ENCODE data around the gene MLLT6. TPM values are rescaled to one million over a fixed set of nuclear protein-coding genes. Genes with fewer than 3 reads are reported as not detected.

The MLLT6 gene
- total RNA-seq, 1 donor from 2014 or later: 42.2 TPM

- DNase-seq: peak; percentile 88
Observed at GRCh38 chr17:38674749-38675615, 30.1 kb upstream of the MLLT6 start, which contains the start of gene EPOP. Gene EPOP, minus strand, starts transcription at chr17:38674957. Its CDS starts 462 bp downstream, at chr17:38674495.

- DNase-seq: peak; percentile 93
Observed at GRCh38 chr17:38676706-38677504, 28.2 kb upstream of the MLLT6 start.

GRCh38 chr17:38677819-38678218 lies 27.3 kb upstream of the MLLT6 start:
- DNase-seq: no peak

GRCh38 chr17:38681096-38681495 lies 24.0 kb upstream of the MLLT6 start:
- no peak for DNase-seq

GRCh38 chr17:38685491-38685890 lies 19.6 kb upstream of the MLLT6 start:
- DNase-seq: no peak

GRCh38 chr17:38687286-38687685 lies 17.8 kb upstream of the MLLT6 start:
- no peak for DNase-seq

- DNase-seq: no peak
Observed at GRCh38 chr17:38690386-38690785, 14.7 kb upstream of the MLLT6 start.

GRCh38 chr17:38691154-38691553 lies 13.9 kb upstream of the MLLT6 start:
- DNase-seq: no peak

GRCh38 chr17:38693700-38694329 lies 11.3 kb upstream of the MLLT6 start:
- DNase-seq: peak; percentile 88

- DNase-seq: no peak
Observed at GRCh38 chr17:38697061-38697820, 7.8 kb upstream of the MLLT6 start.

- DNase-seq: no peak
Observed at GRCh38 chr17:38698760-38699159, 6.3 kb upstream of the MLLT6 start.

- DNase-seq: no peak
Observed at GRCh38 chr17:38701504-38702165, 3.4 kb upstream of the MLLT6 start.

- DNase-seq: peak; percentile 93
Observed at GRCh38 chr17:38702166-38702915, 2.7 kb upstream of the MLLT6 start.

- no peak for DNase-seq
Observed at GRCh38 chr17:38702916-38703741, 1.9 kb upstream of the MLLT6 start.

GRCh38 chr17:38703742-38704605 lies 1.1 kb upstream of the MLLT6 start:
- DNase-seq: peak; percentile 85

GRCh38 chr17:38705523-38705802 lies 390 bp downstream of the MLLT6 start:
- DNase-seq: no peak

GRCh38 chr17:38705803-38706504 lies 881 bp downstream of the MLLT6 start:
- DNase-seq: peak; percentile 69

GRCh38 chr17:38706505-38707216 lies 1.6 kb downstream of the MLLT6 start:
- peak; percentile 47 for DNase-seq
